Right forelimb (tissue), 1 donor: ENCODE results near the gene DLST.

ENCODE experiments used
- DNase-seq: peaks from one replicate; pipeline ENCODE4 v3.0.0-alpha.2; 2018

Gene DLST

DNA sequence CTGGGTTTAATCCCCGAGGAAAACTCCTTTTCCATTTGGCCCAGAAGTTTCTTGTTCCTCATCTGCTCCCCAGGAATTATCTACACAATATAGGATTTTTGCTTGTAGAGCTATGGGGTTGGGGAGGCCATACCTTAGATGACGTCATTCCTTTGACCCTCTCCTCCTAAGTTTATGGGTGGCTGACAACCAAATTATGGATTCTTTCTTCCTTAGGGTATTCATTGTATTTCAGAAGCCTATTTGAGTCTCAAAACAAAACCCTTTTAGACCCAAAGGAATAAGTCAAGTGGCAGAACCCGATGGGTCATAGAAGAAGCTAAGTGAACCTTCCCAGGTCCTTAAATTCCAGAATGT, 20.0 kb upstream of the DLST start:
- DNase-seq = no peak

DNA sequence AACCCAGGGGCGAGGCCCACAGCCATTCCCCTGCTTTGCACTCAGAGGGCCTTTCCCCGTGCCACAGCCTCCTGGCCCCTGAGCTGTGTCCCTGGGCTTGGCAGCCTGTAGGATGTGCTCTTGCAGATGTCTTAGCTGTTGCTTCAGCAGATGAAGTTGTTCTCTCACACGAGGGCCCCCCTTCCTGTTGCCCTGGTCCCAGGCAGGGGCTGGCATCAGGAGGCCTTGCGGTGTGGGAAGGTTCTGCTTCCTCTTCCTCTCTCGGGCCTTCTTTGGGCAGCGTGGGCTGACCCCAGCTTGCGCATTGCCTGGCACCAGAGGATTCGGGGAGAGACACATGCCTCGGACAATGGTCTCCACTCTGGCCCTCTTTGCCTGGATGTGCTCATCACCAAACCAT, 18.4 kb upstream of the DLST start:
- DNase-seq = no peak

DNA sequence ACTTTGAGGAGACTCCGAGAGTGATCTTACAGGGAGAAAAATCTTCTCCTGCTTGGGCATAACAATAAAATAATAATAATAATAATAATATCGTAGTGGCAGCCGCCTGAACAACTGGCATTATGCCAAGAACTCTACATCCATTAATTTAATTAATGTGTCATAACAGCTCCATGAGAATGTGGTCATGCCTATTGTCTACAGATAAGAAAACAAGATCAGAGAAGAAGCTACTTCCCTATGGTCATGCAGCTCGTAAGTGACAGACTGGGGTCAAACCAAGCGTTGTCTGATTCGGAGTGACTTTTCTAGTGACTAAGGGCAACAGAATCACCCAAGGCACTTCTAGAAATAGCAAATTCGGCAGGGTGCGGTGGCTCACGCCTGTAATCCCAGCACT, 17.5 kb upstream of the DLST start:
- DNase-seq = no peak

DNA sequence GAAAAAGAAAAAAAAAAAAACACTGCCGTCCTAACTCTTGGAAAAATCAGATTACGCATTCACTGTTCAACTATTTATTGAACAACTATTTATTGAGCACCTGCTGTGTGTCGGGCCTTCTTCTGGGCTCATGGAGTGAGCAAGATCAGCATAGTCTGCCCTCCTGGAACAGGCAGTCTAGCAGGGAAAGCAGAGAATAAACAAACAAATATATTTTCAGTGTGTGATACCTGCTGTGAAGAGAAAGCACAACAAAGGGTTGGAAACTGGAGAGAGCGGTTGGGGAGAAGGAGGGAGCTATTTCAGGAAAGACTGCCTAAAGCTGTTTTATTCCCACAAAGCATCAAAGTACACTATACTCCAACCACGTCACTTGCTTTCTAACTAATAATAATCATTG, 16.6 kb upstream of the DLST start:
- DNase-seq = no peak

GRCh38 chr14:74866708-74867389, 14.9 kb upstream of the DLST start:
- no peak for DNase-seq

- DNase-seq = no peak
These were observed 14.0 kb upstream of the DLST start for GRCh38 chr14:74867673-74868072.

DNA sequence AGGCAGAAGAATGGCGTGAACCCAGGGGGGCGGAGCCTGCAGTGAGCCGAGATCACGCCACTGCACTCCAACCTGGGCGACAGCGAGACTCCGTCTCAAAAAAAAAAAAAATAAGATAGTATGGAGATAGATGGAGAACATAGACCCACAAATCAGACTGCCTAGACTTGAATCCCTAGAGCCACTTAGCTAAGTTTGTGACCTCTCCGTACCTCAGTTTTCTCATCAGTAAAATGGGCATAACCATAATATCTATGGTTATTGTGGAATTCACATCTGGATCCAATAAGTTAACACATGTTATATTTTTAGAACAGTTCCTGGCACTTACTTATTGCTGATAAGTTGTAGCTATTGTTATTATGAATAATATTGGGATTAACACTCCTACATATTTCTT, 13.0 kb upstream of the DLST start:
- DNase-seq = no peak

DNA sequence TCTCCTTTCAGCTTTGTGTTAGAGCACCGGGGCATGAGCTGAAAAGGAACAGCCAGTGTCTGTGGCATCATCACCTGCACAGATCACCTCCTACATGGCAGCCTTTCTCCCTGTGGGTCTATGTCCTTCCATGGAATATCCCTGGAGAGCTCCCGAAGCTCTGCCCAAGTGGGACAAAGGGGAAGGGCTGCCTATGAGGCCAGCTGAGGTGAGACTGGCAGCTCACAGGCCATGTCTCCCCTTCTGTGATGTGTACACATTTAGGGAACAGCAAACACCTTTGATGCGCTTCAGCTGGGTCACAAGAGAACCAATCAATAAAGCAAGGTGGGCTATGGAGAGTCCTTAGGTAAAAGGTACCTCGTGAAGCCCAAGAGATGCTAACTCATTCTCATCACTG, 9.9 kb upstream of the DLST start:
- no peak for DNase-seq

DNA sequence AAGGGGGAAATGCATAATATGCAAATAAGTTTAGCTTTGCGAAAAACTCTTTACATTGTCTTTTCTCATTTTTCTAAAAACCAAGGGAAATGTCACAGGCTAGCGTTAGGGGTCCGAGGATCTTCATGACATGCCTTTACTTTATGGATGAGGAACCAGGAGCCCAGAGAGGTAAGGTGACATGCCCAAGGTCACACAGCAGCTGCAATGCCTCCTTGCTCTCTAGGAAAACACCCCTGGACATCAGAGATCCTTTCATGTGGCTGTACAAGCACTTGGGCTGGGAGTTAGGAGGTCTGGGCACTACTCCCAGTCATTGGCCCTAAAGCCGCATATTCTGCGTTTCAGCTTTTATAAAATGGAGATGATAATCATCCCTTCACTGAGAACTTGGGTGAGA, 6.5 kb upstream of the DLST start:
- no peak for DNase-seq

DNA sequence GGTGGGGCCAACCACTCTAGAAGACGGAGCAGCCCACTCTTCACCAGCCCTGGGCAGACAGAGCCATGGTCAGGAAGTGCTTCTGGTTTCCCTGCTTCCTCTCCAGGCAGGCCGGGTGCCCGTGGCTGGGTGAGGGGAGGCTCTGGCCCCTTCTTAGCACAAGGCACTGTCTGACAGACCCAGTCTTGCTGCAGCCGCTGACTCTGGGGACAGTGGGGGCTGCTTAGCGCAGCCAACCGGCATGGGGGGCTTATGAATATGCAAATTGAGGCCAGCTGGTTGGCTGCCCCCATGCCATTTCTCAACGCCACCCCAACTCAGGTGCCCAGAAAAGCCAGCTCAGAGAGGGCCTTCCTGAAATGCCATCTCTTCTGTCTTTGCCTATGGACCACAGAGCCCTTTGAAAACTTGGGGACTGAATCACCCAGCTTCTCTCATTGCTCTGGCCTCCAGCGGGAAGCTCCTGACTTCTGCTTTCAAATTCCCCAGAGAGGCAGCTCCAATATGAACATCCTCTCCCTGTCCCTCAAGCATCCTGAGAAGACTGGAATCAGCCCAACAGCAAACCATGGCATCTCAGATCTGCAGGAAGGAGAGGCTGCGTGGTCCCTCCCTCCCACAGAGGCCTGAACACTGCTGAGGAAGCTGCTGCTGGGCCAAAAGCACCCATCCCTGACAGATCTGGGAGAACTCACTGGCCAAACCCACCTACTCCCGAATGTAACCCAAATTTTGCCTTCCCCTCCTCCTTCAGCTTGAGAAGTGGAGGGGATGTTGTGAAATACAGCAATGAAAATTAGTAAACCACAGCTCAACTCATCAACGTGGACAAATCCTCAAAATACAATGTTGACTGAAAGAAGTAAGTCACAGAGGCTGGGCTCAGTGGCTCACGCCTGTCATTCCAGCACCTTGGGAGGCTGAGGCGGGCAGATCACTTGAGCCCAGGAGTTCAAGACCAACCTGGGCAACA, 5.5 kb upstream of the DLST start, which contains the start of gene PROX2:
Gene PROX2, minus strand, starts transcription at position 205 of the 973 bp plus-strand sequence. CDS start 12,311 bp downstream, outside the sequence.
- no peak for DNase-seq

DNA sequence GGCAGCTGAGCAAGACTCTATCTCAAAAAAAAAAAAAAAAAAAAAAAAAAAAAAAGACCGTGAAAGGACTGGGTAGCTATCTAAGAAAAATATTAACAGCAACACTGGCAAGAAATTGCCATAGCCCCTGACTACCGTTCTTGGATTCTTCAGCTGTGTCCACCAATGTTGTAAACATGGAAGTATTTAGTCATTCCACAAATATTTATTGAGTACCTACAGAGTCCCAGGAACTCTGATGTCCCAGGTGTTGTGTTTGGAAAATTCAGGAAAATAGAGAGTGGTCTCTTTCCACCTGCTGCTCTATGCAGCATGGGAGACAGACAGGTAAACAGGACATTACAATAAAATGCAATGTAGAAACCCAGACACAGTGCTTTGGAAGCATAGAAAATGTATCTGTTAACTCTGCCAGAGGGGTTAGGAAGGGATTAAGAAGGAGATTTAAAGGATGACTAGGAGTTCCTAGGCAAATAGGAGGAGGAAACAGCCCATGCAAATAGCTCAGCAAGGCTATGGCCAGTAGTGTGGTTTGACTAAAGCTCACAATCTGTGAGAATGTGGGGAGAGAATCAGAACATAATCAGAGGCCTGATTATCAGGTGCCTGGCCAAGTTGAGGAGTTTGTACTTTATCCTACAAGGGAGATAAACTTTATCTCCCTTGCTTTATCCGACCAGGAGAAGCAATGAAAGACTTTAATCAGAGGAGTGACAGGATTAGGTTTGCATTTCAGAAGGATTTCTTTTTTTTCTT, 2.1 kb upstream of the DLST start:
- no peak for DNase-seq

GRCh38 chr14:74882103-74882920, 596 bp downstream of the DLST start:
- DNase-seq = no peak

- no peak for DNase-seq
These were observed 4.3 kb downstream of the DLST start for GRCh38 chr14:74886001-74886400.

GRCh38 chr14:74888164-74889158, 6.7 kb downstream of the DLST start:
- DNase-seq = no peak

DNA sequence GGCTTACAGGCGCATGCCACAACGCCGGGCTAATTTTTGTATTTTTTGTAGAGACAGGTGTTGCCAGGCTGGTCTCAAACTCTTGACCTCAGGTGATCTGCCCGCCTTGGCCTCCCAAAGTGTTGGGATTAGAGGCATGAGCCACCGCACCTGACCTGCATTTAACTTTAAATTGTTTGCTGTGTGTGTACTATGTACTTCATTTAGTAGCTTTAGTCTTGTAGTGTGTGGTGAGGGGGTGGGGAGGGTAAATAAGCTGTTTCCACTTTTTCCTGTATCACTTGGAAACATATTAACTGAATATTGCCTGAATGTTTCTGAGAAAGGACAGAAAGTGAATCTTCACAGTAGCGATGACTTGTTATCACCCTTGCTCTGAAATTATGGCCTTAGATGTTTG, 8.5 kb downstream of the DLST start:
- DNase-seq = no peak

GRCh38 chr14:74891870-74892269, 10.2 kb downstream of the DLST start:
- DNase-seq = no peak

GRCh38 chr14:74892745-74893144, 11.0 kb downstream of the DLST start:
- no peak for DNase-seq

- DNase-seq = no peak
These were observed 11.9 kb downstream of the DLST start for GRCh38 chr14:74893614-74894091.

DNA sequence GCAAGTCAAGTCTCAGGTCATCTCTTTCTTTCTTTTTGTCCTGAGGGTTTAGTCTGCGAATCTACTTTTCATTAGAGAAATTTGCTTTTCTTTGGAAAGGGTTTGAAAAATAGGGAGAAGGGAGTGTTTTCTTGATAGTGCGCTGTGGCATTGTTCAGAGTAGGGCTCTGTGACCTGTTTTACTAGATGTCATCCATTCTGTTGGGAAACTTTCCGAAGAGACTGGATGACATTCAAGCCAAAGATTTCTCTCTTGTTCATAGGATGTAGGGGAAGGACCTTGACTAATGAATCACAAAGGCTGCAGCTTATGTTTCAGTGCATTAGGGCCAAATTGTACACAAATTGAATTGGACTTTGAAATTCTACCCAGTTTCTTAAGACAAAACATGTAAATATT, 14.7 kb downstream of the DLST start:
- no peak for DNase-seq

- DNase-seq = no peak
These were observed 15.9 kb downstream of the DLST start for GRCh38 chr14:74897642-74898041.

DNA sequence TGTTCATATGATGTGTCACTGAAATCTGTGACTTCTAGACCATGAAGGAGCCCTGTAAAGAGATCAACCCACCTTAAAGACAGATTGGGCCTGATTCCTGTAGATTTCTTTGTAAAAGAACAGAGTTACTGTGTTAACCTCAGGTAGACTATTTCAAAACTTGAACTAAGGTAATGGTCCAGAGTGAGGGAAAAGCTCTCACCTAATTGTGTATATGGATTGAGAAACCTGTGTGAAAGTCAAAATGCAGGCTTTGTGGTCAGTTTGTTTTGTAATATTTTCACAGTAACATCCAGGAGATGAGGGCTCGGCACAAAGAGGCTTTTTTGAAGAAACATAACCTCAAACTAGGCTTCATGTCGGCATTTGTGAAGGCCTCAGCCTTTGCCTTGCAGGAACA, 16.4 kb downstream of the DLST start:
- no peak for DNase-seq
